Heart left ventricle (tissue), 16 donors: ENCODE results near the gene KDM5B. TPM values are rescaled to one million over a fixed set of nuclear protein-coding genes. Genes with fewer than 3 reads are reported as not detected.

Experiments used
- ATAC-seq, 4 donors: fragments of 200-7000 bp; cut with Tn5 transposase; one replicate each; pipeline ENCODE4 v1.9.1; 2020 to 2022; ENCODE audit warnings: moderate library complexity in 4 of 4, mild to moderate bottlenecking in 3 of 4, moderate number of reproducible peaks in 1 of 4
- DNase-seq, 5 donors: peaks; one replicate each; pipeline ENCODE4 v3.0.0-alpha.2; 2020
- H3K27ac ChIP-seq, 12 donors: fragments of 200-600 bp; sonication (generic) in 4 of 12; one replicate each; pipeline versions ENCODE4 v1.5.0 to v1.8.0; 2016 to 2022; ENCODE audit warnings: mild to moderate bottlenecking in 2 of 12
- H3K27me3 ChIP-seq, 9 donors: fragments of 200-600 bp; sonication (generic) in 2 of 9; one replicate each; pipeline versions ENCODE4 v1.5.1 to v1.8.0; 2016 to 2022; ENCODE audit warnings: mild to moderate bottlenecking in 3 of 9
- H3K36me3 ChIP-seq, 9 donors: fragments of 200-600 bp; sonication (generic) in 2 of 9; one replicate each; pipeline versions ENCODE4 v1.5.0 to v1.8.0; 2018 to 2022; ENCODE audit warnings: mild to moderate bottlenecking in 2 of 9
- H3K4me1 ChIP-seq, 12 donors: fragments of 200-600 bp; sonication (generic) in 4 of 12; one replicate each; pipeline versions ENCODE4 v1.5.0 to v1.8.0; 2016 to 2022; ENCODE audit warnings: mild to moderate bottlenecking in 3 of 12
- H3K4me3 ChIP-seq, 12 donors: fragments of 200-600 bp; sonication (generic) in 4 of 12; one replicate each; pipeline versions ENCODE4 v1.5.0 to v1.8.0; 2017 to 2022; ENCODE audit warnings: mild to moderate bottlenecking in 9 of 12, moderate library complexity in 4 of 12
- H3K9me3 ChIP-seq, 12 donors: fragments of 200-600 bp; sonication (generic) in 4 of 12; one replicate each; pipeline versions ENCODE4 v1.5.0 to v1.8.0; 2016 to 2022; ENCODE audit warnings: mild to moderate bottlenecking in 1 of 12
- POLR2A ChIP-seq, 2 donors: fragments of 450-650 bp; IDR thresholded peaks; one replicate each; pipeline ENCODE4 v1.6.1; 2017; ENCODE audit warnings: antibody characterized with exemption in 2 of 2, mild to moderate bottlenecking in 2 of 2, moderate library complexity in 2 of 2
- WGBS, 4 donors: extraction: QIAGEN DNeasy Blood & Tissue Kit in 2 of 4; methylation state at CpG; one replicate each; pipeline versions ENCODE4 v1.1.5 to v1.1.7; 2013 to 2018; 5-methylcytosine and 5-hydroxymethylcytosine counted together
- intact Hi-C, 10 donors: fragments of 100-400 bp; cut with DNase I; formaldehyde crosslinking; loops; one replicate each; pipeline versions ENCODE4 v1.11.1 to v1.14.2; 2022
- polyA plus RNA-seq, 2 donors: library from polyadenylated mRNA; stranded (reverse); fragments of 200-250 nt; gene quantifications; one replicate each; pipeline ENCODE4 v1.2.3, GENCODE V29; 2013
- total RNA-seq, 9 donors: library from RNA; depleted of rRNA in 2 of 9; stranded (reverse); fragments of >200 nt in 2 of 9; fragmentation: NEBNext Ultra II Directional in 3 of 9; extraction: Animal tissue kit (Norgen Biotek cat#: 25700) in 3 of 9; gene quantifications; one replicate each; pipeline versions ENCODE4 v1.1.0 to v1.2.4, GENCODE V29; 2016 to 2023
- TF ChIP-seq, protein P1 (sequence below), 12 donors: fragments of 200-600 bp; sonication (generic) in 4 of 12; IDR thresholded peaks; one replicate each; pipeline versions ENCODE4 v1.5.0 to v1.8.0; 2018 to 2022; ENCODE audit warnings: antibody characterized with exemption in 12 of 12, mild to moderate bottlenecking in 5 of 12
- donor health status: ischemic (EF 13 %, LVEDD 7.1; RV severe dilation, severe dysfunction).
- donor health status: healthy with polysubstance abuse.
- donor health status: DM: no; HTN: yes; CAD: no.
- donor health status: DM: no; HTN: no; CAD: no.
- donor health status: ischemic (EF 25% LVEDD 6.9; RV normal size, moderate dysfunction).
- donor health status: ischemic (EF 25% LVEDD 5.7; RV mildly dilated, moderate dysfunction).
- donor health status: healthy.
- donor health status: DM: yes; HTN: yes; CAD: no.
- donor health status: ischemic (EF 35%, LVEDD 5.7; RV mildly dilated, moderate dysfunction).
- donor health status: nonischemic (EF 11% LVEDD 7.7; RV severe dilation, severe dysfunction).
- donor health status: DM: yes; HTN: yes; CAD: no.
- donor health status: PGD.
- donor health status: ischemic (EF 29% LVEDD 5.4; RV normal size, mild dysfunction).
- donor health status: nonischemic (EF 23%, LVEDD 6.1; RV moderate dilation, normal function).

Gene KDM5B
- total and polyA plus RNA-seq, 11 donors: 5.2 to 22.9 (median 14.1) TPM

DNA sequence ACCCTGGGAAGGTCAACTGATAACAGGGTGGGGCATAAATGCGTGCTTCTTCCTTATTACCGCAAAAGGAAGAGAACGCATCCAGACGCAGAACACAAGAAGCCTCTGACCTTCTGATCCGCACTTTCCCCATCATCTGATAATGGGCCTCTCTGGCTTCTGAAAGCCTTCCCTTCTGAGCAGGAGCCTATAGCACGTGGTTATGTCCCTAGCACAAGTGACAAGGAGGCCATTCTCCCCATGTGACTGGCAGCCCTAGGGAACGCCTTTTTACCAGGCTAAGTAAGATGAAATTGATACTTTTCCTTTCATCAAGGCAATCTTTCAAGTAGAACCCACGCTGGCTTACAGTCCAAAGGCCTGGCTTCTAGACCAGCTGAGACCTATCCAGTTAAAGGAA lies 46.6 kb upstream of the KDM5B start:
- H3K4me1 ChIP-seq: peaks cover 0 to 13% (median 5%) of the 10 kb centered on the region in 12 donors
- intact Hi-C loops: loop anchor here in 2 of 10 donors (5.0 kb wide), 1 partner anchor 42 kb away; the partner anchor contains the start of gene PCAT6 (in 2 of the 2)
- ATAC-seq (no peak), DNase-seq (no peak)
- no peaks in the 10 kb centered on the region for H3K9me3 ChIP-seq
- no peak overlapping the region for H3K4me3 ChIP-seq
- no peaks in the 10 kb centered on the region for H3K36me3 ChIP-seq
- H3K27me3 ChIP-seq: no peaks in the 10 kb centered on the region
- no peak overlapping the region for H3K27ac ChIP-seq
- TF ChIP-seq, protein P1, sequence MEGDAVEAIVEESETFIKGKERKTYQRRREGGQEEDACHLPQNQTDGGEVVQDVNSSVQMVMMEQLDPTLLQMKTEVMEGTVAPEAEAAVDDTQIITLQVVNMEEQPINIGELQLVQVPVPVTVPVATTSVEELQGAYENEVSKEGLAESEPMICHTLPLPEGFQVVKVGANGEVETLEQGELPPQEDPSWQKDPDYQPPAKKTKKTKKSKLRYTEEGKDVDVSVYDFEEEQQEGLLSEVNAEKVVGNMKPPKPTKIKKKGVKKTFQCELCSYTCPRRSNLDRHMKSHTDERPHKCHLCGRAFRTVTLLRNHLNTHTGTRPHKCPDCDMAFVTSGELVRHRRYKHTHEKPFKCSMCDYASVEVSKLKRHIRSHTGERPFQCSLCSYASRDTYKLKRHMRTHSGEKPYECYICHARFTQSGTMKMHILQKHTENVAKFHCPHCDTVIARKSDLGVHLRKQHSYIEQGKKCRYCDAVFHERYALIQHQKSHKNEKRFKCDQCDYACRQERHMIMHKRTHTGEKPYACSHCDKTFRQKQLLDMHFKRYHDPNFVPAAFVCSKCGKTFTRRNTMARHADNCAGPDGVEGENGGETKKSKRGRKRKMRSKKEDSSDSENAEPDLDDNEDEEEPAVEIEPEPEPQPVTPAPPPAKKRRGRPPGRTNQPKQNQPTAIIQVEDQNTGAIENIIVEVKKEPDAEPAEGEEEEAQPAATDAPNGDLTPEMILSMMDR (IDR thresholded peaks at IDR 0.05): no peak
- TF ChIP-seq POLR2A (IDR thresholded peaks at IDR 0.05): no peak
- WGBS, 4 donors: 89 to 95% (median 94%) methylated on average over 8 of the region's 8 CpGs

- TF ChIP-seq POLR2A (IDR thresholded peaks at IDR 0.05): no peak
- TF ChIP-seq, protein P1 (IDR thresholded peaks at IDR 0.05): peak in 8 of 12 donors; percentile 14 to 42 (median 36)
- Histone ChIP-seq H3K9me3 (no peaks in the 10 kb centered on the region), H3K27me3 (no peaks in the 10 kb centered on the region), H3K4me1 (no peaks in the 10 kb centered on the region), H3K4me3 (no peak overlapping the region), H3K36me3 (no peaks in the 10 kb centered on the region), H3K27ac (no peak overlapping the region)
- DNase-seq (peak in 1 of 5 donors; percentile 47), ATAC-seq (peak in 2 of 4 donors; percentile 52 to 58)
- intact Hi-C loops: no loop called here
- WGBS, 4 donors: 71 to 77% (median 74%) methylated on average over 13 to 15 of the region's 15 CpGs
These were observed 44.1 kb upstream of the KDM5B start for GRCh38 chr1:202852163-202852904.

GRCh38 chr1:202850593-202851362 lies 42.6 kb upstream of the KDM5B start:
- Histone ChIP-seq H3K27ac (no peak overlapping the region), H3K4me3 (no peak overlapping the region), H3K36me3 (no peaks in the 10 kb centered on the region), H3K27me3 (no peaks in the 10 kb centered on the region), H3K4me1 (no peaks in the 10 kb centered on the region), H3K9me3 (no peaks in the 10 kb centered on the region)
- WGBS, 4 donors: 89 to 96% (median 91%) methylated on average over 6 to 7 of the region's 7 CpGs
- ATAC-seq (peak in 3 of 4 donors; percentile 20 to 46 (median 34)), DNase-seq (no peak)
- TF ChIP-seq POLR2A (IDR thresholded peaks at IDR 0.05): no peak
- TF ChIP-seq, protein P1 (IDR thresholded peaks at IDR 0.05): no peak
- intact Hi-C loops: no loop called here

DNA sequence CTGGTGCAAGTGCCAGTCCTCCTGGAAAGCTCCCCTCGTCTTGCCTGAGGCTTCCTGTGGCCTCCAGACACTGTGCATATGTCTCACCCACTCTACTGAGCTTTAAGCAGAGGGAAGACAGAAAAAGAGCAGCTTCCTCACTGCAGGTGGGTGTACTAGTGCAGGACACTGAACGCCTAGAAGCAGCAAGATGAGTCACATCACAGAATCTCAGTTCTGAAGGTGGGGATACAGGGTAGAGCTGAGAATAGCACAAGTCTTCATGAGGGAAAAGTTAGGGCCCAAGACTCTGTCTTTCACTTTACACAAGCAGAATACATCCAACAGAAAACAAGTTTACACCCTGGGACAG lies 39.9 kb upstream of the KDM5B start:
- no peaks in the 10 kb centered on the region for H3K27me3 ChIP-seq
- no peaks in the 10 kb centered on the region for H3K36me3 ChIP-seq
- no peaks in the 10 kb centered on the region for H3K4me1 ChIP-seq
- DNase-seq: no peak
- H3K4me3 ChIP-seq: no peak overlapping the region
- no peaks in the 10 kb centered on the region for H3K9me3 ChIP-seq
- TF ChIP-seq, protein P1 (IDR thresholded peaks at IDR 0.05): no peak
- TF ChIP-seq POLR2A (IDR thresholded peaks at IDR 0.05): no peak
- ATAC-seq: no peak
- H3K27ac ChIP-seq: no peak overlapping the region
- intact Hi-C loops: no loop called here
- WGBS, 4 donors: 66 to 70% (median 68%) methylated on average over 2 of the region's 2 CpGs
